NT2/D1 (cell line): Measurements from ENCODE around the gene CAMTA1.

Source experiments
- DNase-seq: peaks from one replicate; pipeline ENCODE4 v3.0.0-alpha.2; 2011; ENCODE audit warnings: low read depth, low spot score
- H3K27me3 ChIP-seq: 2 replicates; pipeline ENCODE4 v1.6.0; 2011; ENCODE audit warnings: mild to moderate bottlenecking; ENCODE audit not compliant: insufficient read length, insufficient read depth
- H3K36me3 ChIP-seq: 2 replicates; pipeline ENCODE4 v1.6.1; 2011; ENCODE audit warnings: mild to moderate bottlenecking, low read length, mixed read lengths; ENCODE audit not compliant: insufficient read depth, insufficient read length
- H3K4me1 ChIP-seq: 2 replicates; pipeline ENCODE4 v1.5.1; 2011; ENCODE audit not compliant: insufficient read depth, insufficient read length
- H3K4me3 ChIP-seq: 2 replicates; pipeline ENCODE4 v1.5.1; 2011; ENCODE audit warnings: low read depth; ENCODE audit not compliant: insufficient read length
- H3K9ac ChIP-seq: 2 replicates; pipeline ENCODE4 v1.6.0; 2011; ENCODE audit warnings: low read depth; ENCODE audit not compliant: insufficient read length
- H3K9me3 ChIP-seq: 2 replicates; pipeline ENCODE4 v1.5.1; 2011; ENCODE audit warnings: mild to moderate bottlenecking, low read length; ENCODE audit not compliant: insufficient read depth
- SUZ12 ChIP-seq: IDR thresholded peaks from 2 replicates; pipeline ENCODE4 v1.6.1; 2011; ENCODE audit not compliant: insufficient read length, insufficient read depth; ENCODE audit errors: extremely low read depth
- YY1 ChIP-seq: IDR thresholded peaks from 2 replicates; pipeline ENCODE4 v1.6.1; 2011; ENCODE audit not compliant: insufficient read length, insufficient read depth
- ZNF274 ChIP-seq: IDR thresholded peaks from 2 replicates; pipeline ENCODE4 v1.6.1; 2011; ENCODE audit warnings: mild to moderate bottlenecking, low read depth, low read length

Gene CAMTA1

GRCh38 chr1:7299994-7300393 lies 514.7 kb downstream of the CAMTA1 start:
- DNase-seq = no peak
- TF ChIP-seq YY1 = no peak
- TF ChIP-seq ZNF274 = no peak
- no peak for TF ChIP-seq SUZ12
- H3K9ac ChIP-seq = no peak overlapping the region
- no peaks in the 10 kb centered on the region for H3K36me3 ChIP-seq
- peaks cover 12% of the 10 kb centered on the region; the same call in 1 of the 2 replicates for H3K9me3 ChIP-seq
- H3K4me1 ChIP-seq = no peaks in the 10 kb centered on the region
- H3K27me3 ChIP-seq = no peaks in the 10 kb centered on the region
- no peak overlapping the region for H3K4me3 ChIP-seq

- no peaks in the 10 kb centered on the region for H3K36me3 ChIP-seq
- TF ChIP-seq YY1 (no peak), SUZ12 (no peak), ZNF274 (no peak)
- no peak overlapping the region for H3K9ac ChIP-seq
- H3K27me3 ChIP-seq = no peaks in the 10 kb centered on the region
- no peak for DNase-seq
- no peak overlapping the region for H3K4me3 ChIP-seq
- H3K4me1 ChIP-seq = no peaks in the 10 kb centered on the region
- H3K9me3 ChIP-seq = peaks cover 12% of the 10 kb centered on the region; the same call in 1 of the 2 replicates
Observed at GRCh38 chr1:7300893-7301663, 515.8 kb downstream of the CAMTA1 start.

- no peaks in the 10 kb centered on the region for H3K36me3 ChIP-seq
- no peak overlapping the region for H3K4me3 ChIP-seq
- H3K27me3 ChIP-seq = no peaks in the 10 kb centered on the region
- no peak for DNase-seq
- no peak for TF ChIP-seq ZNF274
- TF ChIP-seq YY1 = no peak
- no peak for TF ChIP-seq SUZ12
- no peaks in the 10 kb centered on the region for H3K4me1 ChIP-seq
- H3K9ac ChIP-seq = no peak overlapping the region
- peaks cover 13% of the 10 kb centered on the region for H3K9me3 ChIP-seq
Observed at GRCh38 chr1:7301664-7301981, 516.4 kb downstream of the CAMTA1 start.

GRCh38 chr1:7302126-7302525 lies 516.9 kb downstream of the CAMTA1 start:
- no peak for DNase-seq
- H3K27me3 ChIP-seq = no peaks in the 10 kb centered on the region
- no peak overlapping the region for H3K9ac ChIP-seq
- H3K9me3 ChIP-seq = peaks cover 13% of the 10 kb centered on the region
- no peaks in the 10 kb centered on the region for H3K36me3 ChIP-seq
- TF ChIP-seq SUZ12 = no peak
- TF ChIP-seq YY1 = no peak
- TF ChIP-seq ZNF274 = no peak
- no peaks in the 10 kb centered on the region for H3K4me1 ChIP-seq
- no peak overlapping the region for H3K4me3 ChIP-seq

- H3K9ac ChIP-seq = no peak overlapping the region
- H3K36me3 ChIP-seq = no peaks in the 10 kb centered on the region
- H3K4me1 ChIP-seq = no peaks in the 10 kb centered on the region
- no peak overlapping the region for H3K4me3 ChIP-seq
- TF ChIP-seq SUZ12 = no peak
- no peak for TF ChIP-seq YY1
- no peak for TF ChIP-seq ZNF274
- H3K27me3 ChIP-seq = no peaks in the 10 kb centered on the region
- no peak for DNase-seq
- H3K9me3 ChIP-seq = peaks cover 16% of the 10 kb centered on the region
Observed at GRCh38 chr1:7302873-7303272, 517.6 kb downstream of the CAMTA1 start.

GRCh38 chr1:7303554-7304317 lies 518.5 kb downstream of the CAMTA1 start:
- no peaks in the 10 kb centered on the region for H3K27me3 ChIP-seq
- H3K4me1 ChIP-seq = no peaks in the 10 kb centered on the region
- no peak for DNase-seq
- H3K4me3 ChIP-seq = no peak overlapping the region
- H3K9me3 ChIP-seq = peaks cover 18% of the 10 kb centered on the region
- H3K9ac ChIP-seq = no peak overlapping the region
- TF ChIP-seq YY1 (no peak), ZNF274 (no peak), SUZ12 (no peak)
- no peaks in the 10 kb centered on the region for H3K36me3 ChIP-seq

- Histone ChIP-seq H3K36me3 (no peaks in the 10 kb centered on the region), H3K27me3 (no peaks in the 10 kb centered on the region), H3K4me3 (no peak overlapping the region), H3K9ac (no peak overlapping the region), H3K4me1 (no peaks in the 10 kb centered on the region), H3K9me3 (no peaks in the 10 kb centered on the region; the same call in 1 of the 2 replicates)
- no peak for DNase-seq
- TF ChIP-seq SUZ12 (no peak), ZNF274 (no peak), YY1 (no peak)
Observed at GRCh38 chr1:7313081-7313546, 527.9 kb downstream of the CAMTA1 start.
